ENCODE results near the gene SLC25A25. TPM values are rescaled to one million over a fixed set of nuclear protein-coding genes. Genes with fewer than 3 reads are reported as not detected.

The SLC25A25 gene
- 18.3 and 20.0 TPM in 2 replicates for total RNA-seq

DNA sequence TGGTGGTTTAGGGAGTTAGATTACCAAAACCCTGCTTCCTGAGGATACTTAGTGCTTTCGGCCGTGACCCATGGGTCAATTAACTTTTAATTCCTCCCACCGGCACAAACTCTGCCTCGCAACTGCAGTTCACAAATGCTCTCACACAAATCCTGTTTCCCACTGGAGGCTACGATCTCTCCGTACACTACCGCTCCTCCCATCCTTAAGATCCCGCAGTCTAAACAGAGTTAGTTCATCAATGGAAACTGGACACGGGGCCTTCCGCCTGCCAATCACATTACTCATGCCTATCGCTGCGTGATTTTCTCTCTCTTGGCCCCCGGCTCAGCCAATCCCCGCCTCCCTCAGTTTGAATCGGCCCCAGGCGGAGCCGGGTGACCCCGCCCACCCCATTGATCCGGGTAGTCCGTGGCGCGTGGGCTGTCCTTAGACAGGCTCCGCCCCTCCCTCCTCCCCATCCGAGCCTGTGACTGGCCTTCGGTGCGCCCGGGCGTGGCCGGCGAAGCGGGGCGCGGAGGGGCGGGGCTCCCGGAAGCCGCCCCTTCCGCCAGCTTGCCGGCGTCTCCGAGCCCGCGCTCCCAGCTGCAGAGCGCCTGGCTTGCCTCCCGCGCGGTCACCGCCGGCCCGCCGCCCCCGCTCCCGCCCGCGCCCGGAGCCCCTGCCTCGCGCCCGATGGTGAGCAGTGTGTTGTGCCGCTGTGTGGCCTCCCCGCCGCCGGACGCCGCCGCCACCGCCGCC, at the start of gene SLC25A25:
SLC25A25 (plus strand) TSS at position 588 of the 741 bp plus-strand sequence; CDS start at position 676, 88 bp downstream.

DNA sequence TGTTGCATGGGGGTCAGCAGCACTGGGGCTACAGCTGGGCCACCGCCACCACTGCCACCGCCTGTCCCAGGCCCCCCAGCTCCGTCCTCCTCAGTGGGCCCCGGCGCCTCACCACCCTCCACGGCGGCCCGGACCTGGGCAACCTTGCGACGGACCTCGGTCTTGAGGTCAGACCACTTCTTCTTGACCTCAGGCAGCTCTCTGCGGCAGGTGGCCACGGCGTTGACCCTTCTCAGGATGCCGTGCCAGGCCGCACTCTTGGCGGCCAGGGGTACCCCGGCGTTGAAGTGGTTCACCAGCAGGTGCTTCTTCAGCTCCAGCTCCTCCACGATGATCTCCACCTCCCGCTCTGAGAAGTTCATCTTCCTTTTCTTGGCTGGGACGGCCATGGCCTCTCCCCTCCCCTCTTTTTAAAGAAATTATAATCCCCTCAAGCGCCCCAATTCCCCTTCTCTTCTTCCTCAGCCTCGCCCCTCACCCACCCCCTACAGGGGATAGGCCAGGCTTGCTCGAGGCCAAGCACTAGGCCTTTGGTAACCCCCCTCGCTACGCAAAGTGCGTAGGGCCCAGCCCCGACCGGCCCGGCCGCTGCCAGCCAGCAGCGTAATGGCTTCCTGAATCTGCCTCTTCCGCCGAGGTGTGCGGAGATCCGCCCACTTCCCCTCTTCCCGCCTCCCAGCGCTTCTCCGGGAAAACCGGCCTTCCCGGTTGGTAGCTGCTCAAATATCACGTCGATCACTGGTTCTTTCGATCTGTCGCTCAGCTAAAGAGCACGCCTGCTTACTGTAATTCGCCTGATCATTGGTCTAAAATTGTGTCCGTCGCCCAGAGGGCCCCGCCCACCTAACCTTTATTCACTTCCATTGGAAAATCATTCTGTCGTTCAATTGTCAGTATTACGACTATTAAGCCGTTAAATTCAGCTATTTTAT, 1.1 kb upstream of the SLC25A25 start, which contains the start of gene NAIF1:
NAIF1 (minus strand) TSS at position 608 of the 932 bp plus-strand sequence; CDS start at position 389, 219 bp downstream.

GRCh38 chr9:128127568-128127989, 59.5 kb downstream of the SLC25A25 start, which contains the start of gene PTGES2:
TSS of gene PTGES2 (minus strand) at chr9:128127729. CDS start at chr9:128127717, 12 bp downstream.

DNA sequence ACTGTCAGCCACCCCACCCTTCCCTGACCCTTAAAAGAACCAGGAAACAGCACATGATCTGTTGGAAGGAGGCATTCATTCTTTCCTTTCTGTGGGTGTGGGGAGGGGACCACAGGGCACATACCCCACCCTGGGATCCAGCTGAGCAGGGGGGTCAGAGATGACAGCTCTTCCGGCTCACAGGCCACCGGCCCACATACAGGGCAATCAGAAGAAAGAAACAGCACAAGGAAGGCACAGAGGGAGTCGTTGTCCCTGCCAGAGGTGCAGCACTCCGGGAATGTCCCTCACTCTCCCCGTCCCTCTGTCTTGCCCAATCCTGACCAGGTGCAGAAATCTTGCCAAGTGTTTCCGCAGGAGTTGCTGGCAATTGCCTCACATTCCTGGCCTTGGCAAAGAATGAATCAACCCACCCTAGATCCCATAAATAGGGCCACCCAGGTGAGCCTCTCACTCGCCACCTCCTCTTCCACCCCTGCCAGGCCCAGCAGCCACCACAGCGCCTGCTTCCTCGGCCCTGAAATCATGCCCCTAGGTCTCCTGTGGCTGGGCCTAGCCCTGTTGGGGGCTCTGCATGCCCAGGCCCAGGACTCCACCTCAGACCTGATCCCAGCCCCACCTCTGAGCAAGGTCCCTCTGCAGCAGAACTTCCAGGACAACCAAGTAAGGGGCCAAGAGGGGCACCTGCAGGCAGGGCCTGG, 81.1 kb downstream of the SLC25A25 start, which contains the start of gene LCN2:
LCN2 (plus strand) TSS at position 453 of the 701 bp plus-strand sequence; CDS start at position 526, 73 bp downstream.

Other genes with a start within 250 kb of the SLC25A25 start
- 11.0 and 13.9 TPM in 2 replicates for gene ENG, start 213.6 kb upstream of the SLC25A25 start, total RNA-seq
- 45.9 and 81.7 TPM in 2 replicates for gene AK1, start 190.6 kb upstream of the SLC25A25 start, total RNA-seq
- 50.9 and 61.2 TPM in 2 replicates for gene ST6GALNAC6, start 168.6 kb upstream of the SLC25A25 start, total RNA-seq
- 23.0 and 24.5 TPM in 2 replicates for gene ST6GALNAC4, start 151.2 kb upstream of the SLC25A25 start, total RNA-seq
- gene PIP5KL1, start 137.5 kb upstream of the SLC25A25 start, total RNA-seq: 3.5 and 4.3 TPM in 2 replicates
- 9.6 and 11.2 TPM in 2 replicates for gene DPM2, start 130.4 kb upstream of the SLC25A25 start, total RNA-seq
- gene EEIG1, start 87.2 kb upstream of the SLC25A25 start, total RNA-seq: 7.1 and 14.7 TPM in 2 replicates
- 12.3 and 17.8 TPM in 2 replicates for gene NAIF1, start 912 bp upstream of the SLC25A25 start, total RNA-seq
- 48.3 and 73.0 TPM in 2 replicates for gene PTGES2, start 59.5 kb downstream of the SLC25A25 start, total RNA-seq
- gene LCN2, start 81.2 kb downstream of the SLC25A25 start, total RNA-seq: not detected in 2 replicates
- 11.2 and 21.6 TPM in 2 replicates for gene BBLN, start 92.0 kb downstream of the SLC25A25 start, total RNA-seq
- 22.5 and 36.4 TPM in 2 replicates for gene CIZ1, start 123.3 kb downstream of the SLC25A25 start, total RNA-seq
- 63.7 and 82.3 TPM in 2 replicates for gene DNM1, start 135.1 kb downstream of the SLC25A25 start, total RNA-seq
- gene GOLGA2, start 207.8 kb downstream of the SLC25A25 start, total RNA-seq: 110 and 123 TPM in 2 replicates
- 41.1 and 50.3 TPM in 2 replicates for gene SWI5, start 208.0 kb downstream of the SLC25A25 start, total RNA-seq

All from bronchial smooth muscle cell (primary cell).